ENCODE results near the gene DYNLL2.

DNA sequence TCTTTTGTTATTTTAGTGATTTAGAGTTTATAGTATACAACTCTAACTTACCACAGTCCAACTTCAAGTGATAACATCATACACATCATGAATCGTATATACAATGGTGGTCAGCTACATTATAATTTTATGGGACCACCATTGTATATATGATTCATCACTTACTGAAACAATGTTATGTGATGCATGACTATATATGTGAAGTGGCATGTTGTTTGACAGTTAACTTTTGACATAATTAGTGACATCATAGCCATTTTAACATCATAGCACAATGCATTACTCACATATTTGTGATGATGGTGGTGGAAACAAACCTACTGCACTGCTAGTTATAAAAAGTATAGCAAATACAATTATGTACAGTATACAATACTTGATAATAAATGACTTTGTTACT is 21.9 kb downstream of the DYNLL2 start:
- TF ChIP-seq CTCF (IDR thresholded peaks at IDR 0.05) (no peak), EP300 (IDR thresholded peaks at IDR 0.05) (no peak), POLR2A (IDR thresholded peaks at IDR 0.05) (no peak)

Data from tibial nerve (tissue), 4 donors.